ENCODE measurements around the gene FLRT2.

The FLRT2 gene

DNA sequence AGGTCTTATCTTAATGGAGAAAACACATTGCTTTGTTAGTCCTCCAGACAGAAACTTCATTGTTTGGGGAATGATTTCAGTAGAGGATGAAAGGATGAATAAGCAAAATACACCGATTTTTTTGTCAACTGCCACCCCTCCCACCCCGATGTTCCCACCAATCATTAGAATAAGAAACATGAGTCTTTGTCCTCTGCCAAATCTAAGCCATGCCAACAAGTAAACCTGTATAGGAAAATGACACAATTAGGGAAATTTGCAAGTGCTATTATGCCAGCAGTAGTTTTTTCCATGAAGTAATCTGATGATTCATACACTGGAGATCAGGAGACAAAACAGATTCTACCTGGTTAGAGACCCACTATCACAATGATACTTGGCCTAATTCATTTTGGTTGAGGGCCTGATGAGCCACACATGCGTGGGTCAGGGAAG, 35.9 kb downstream of the FLRT2 start:
- no peak for DNase-seq

DNA sequence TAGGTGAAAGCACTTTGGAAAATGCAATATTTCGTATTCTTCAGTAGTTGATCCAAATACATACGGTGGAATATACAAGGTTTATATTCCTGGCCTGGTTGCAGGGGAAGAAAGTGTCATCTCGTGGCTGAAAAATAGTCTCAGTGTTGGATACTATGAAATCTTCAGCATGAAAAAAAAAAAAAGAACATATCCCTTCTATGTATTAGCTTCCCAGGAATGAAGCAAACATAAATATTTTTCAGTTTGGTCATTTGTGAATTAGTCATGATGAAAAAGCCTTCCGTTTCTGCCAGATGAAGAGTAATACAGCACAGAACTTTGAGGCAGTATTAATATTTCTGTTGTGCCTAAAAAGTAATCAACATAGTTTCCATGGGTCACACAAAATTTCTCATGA, 36.7 kb downstream of the FLRT2 start:
- no peak for DNase-seq

DNA sequence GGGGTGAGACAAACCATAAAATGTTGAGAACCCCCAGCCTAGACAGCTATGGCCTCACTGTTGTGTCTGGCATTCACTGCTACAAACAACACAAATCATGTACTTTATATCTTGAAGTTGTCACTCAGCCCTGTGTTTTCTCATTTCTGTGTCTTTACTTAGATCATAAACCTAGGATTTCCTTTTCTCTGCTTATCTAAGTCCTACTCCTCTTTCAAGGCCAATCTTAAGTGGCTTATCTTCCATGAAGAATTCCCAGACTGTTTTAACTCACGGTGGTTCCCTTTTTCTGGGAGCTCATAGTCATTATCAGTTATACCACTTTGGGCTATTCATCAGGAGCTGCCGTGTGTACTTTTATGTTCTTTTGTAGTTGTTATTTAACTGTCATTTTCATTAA, 42.1 kb downstream of the FLRT2 start:
- no peak for DNase-seq

DNA sequence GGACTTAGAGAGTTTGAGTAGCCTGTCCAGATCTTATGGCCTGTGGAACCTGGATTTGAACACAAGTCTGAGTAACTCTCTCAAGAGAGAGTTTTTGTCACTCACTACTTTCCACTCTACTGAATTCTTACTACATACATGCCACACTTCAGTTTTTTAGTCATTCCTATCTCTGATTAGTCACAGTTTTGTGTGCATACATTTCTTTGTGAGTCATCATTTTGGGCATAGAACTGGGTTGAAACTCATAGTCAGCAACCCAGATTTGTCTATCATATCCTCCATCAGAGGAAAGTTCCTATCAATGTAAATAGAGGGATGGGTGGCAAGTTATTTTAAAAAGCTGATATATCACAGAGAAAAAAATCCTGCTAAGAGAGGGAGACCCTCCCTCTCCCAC, 42.9 kb downstream of the FLRT2 start:
- no peak for DNase-seq

DNA sequence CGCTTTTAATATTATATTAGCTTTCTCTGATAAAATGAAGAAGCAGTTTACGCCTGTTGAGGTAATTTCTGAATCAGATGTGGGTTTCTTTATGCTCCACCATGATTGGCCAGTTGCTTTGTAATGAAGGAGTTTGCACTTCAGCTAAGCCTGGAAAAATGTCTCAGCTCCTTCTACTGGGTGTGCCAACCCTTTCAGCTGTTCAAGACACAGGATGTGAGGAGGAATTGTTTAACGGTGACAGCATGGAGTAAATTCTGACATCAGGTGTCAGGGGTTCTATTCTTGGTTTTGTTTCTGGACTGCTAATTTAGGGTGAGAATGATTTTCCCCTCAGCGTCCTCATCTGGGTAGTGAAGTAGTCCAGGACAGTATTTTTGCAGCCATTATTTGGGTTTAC, 43.5 kb downstream of the FLRT2 start:
- DNase-seq = no peak

DNA sequence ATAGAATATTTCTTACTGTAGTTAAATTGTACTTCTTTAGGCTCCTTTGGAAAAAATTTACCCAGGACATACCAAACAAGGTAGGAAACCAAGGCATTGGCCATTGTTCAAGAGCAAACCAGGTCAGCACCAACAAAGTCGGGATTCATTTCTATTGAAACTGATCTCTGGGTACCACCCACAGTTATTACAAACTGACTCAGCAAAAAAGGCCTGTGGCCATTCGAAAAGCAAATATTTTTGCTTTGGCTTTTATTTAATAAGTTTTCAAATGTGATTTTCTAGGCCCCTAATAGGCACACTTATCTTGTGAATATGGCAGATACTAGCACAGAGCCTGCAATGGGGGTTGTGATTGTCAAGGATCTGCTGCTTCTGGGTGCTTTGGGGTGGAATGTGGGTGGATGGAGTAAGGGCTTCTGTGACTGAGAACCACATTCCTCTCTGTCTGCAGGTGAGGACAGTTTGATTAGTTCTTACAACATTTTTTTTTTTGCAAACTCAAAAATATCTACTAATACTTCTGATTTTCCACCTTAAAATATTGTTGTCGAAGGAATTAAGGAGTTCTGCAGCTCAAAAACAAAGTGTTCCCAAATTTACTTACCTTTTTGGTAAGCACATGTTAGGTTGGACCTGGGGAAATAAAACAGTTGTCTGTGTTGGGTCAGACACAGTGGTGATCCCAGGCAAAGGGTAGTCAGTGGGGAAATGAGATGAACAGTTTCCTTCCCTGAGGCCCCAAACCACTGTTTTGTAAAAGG, 45.1 kb downstream of the FLRT2 start:
- no peak for DNase-seq

DNA sequence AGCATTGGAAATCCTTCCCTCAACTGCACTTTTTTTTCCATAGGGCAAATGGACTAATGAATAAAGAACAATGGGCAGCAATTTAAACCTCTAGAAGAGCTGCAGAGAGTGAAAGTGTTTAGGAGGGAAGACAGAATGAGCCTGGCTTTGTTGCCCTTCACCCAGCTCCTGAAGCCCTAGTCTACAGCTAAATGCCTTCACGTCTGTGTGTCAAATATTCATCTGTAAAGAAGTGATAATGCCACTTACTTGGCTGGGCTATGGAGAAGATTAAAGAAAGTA, 45.6 kb downstream of the FLRT2 start:
- DNase-seq = no peak

DNA sequence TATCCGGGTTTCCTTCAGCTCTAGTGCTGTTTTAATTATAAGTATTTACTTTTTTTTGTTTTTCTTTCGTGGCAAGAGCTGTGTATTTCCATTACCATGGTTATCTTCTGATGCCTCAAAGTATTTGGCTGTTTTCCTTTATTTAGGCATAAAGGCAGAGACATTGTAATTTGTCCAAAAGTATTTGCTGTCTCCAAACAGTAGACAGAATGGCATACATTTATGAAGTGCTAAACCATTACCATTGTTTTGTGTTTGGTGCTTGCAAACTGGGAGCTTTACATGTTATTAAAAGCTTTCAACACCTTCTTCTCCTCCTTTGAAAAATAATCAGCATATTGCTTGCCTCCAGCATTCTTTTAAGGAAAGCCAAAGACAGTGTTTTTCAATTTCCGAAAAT, 46.3 kb downstream of the FLRT2 start:
- DNase-seq = no peak

DNA sequence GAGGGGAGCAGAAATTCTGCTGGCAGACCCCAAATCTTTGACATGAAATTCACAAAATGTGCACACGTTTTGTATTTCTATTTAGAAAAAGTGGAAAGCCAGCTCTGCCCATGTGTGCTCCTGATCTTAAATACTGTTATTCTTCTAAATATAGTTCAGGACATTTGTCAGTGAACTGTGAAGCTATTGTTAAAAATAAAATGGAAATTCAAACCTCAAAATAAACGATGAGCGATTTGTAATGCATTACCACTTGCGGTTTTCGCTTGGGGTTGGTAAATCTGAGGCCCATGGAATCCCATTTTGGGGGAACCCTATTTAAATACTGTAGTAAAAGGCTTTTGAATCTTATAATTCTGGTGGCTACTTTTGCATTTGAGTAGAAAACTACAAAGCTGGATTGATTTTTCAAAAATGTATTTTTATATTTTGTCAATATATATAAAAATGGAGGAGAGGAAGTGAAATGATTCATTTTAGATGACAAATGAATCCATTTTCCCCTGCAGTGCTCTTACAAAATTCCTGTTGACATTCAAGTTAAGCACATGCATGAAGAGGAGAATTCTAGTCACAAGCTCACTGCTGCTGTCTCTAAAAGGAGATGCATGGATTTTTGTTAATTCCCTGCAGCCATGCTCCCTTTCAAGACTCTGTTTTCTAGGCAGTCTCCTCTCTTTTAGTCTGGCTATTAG, 47.1 kb downstream of the FLRT2 start:
- no peak for DNase-seq

DNA sequence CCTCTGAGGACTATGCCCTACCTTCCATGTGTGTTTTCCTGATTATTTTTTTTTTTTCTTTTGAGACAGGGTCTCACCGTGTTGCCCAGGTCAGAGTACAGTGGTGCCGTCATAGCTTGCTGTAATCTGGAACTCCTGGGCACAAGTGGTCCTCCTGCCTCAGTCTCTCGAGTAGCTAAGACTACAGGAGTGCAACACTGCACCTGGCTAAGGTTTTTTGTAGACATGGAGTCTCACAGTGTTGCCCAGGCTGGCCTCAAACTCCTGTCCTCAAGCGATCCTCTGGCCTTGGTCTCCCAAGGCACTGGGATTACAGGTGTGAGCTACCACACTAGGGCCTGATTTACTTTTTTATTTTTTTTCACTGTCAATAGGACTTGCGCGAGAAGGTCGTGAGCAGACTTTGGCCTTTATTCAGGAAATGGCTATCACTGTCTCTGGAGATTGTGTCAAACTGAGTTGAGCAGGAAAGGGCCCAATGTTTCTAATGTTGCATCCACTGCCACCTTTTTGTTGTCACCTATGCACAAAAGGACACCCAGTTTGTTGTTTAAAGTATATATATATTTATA, 47.7 kb downstream of the FLRT2 start:
- DNase-seq = no peak

DNA sequence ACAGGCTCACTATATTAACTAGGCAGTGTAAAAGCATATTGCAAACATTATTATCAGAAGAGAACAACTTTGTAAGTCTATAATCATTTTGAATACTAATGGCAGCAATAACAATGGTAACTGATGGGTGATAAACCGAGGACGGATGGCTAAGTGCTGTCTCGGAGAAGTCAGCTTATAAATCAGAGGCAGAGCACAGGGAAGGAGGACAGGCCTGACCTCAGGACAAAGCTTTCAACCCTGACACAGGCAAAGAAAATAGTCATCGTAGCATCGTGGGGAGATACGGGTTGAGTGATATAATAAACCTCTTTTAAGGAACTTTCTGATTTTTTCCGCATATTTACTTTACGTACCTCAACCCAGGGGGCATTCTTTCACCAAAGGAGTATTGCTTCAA, 48.4 kb downstream of the FLRT2 start:
- DNase-seq = no peak

DNA sequence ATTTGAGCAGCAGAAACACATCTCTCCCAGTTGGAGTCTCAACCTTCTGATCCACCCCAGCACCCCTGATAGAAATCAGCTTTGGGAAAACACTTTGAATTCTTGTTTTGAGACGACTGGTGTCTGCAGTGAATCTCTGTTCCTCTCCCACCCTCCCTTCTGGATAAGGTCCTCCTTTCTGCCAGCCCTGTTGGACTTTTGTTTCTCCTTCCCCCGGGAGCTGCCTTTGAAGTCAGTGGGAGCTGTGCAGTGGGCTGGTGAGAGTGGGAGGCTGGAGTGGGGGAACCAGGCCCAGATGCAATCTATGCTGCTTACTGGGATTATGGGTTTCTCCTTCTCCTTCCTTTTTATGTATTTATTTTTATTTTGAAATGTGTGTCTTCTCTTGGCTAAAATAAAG, 49.0 kb downstream of the FLRT2 start:
- DNase-seq = no peak

DNA sequence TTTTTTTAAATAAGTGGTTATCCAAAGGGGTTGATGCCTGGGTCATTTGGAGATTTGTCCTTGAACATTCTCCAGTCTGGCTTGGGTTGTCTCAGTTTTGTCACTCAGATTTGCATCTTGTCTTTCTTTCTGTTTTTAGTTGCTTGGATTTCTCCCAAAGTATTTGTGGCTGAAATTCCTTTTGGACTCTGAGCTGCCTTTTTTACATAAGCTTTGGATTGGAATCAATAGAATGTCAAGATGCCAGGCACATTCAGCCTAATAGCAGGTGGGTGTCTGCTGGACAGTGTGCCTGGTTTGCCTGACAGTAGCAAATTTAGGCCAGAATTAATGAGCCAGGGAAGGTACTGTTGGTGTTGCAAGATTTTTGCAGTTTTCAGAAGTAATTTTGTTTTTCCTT, 50.0 kb downstream of the FLRT2 start:
- no peak for DNase-seq

DNA sequence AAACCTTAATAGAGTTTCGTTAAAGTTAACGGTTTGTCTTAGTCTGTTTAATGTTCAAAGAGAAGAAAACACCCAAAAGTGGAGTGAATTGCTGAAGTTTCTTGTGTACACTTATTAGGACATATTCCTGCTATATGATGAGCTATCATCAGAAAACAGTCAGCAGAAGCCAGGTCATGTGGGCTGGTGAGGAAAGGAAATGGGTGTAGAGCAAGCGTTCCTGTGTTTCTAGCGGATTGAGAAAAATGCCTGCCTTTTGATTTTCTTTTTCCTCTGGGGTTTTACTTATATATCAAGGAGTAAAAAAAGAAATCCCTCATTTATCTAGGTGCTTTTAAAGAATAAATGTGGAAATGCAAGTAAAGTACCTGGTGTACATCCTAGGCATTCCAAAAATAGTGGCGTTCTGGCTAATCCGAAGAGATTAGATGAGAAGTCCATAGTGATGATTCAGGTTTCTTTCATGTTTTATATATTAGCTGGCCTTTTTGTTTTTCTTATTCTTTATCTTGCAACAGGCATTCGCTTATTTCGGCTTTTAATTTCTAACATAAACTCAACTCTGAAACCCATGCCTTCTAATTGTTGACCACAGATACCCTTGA, 50.7 kb downstream of the FLRT2 start:
- DNase-seq = no peak

DNA sequence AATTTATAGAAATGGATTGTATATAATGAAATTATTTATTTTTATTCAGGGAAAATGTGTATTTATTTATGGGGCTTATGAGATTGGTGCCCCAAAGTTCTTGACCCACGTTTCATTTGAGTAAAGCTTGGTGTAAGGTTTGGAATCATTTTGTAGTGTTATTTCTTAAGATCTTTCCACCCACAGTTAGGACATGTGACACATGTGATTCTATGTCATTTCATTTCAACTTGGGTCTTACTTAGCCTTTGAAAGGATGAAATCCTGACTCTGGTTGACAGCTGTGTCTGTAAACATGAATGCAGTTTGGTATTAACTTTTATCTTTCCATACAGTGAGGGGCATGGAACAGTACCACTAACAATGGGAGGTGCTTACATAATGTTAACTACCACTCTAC, 51.7 kb downstream of the FLRT2 start:
- DNase-seq = no peak

DNA sequence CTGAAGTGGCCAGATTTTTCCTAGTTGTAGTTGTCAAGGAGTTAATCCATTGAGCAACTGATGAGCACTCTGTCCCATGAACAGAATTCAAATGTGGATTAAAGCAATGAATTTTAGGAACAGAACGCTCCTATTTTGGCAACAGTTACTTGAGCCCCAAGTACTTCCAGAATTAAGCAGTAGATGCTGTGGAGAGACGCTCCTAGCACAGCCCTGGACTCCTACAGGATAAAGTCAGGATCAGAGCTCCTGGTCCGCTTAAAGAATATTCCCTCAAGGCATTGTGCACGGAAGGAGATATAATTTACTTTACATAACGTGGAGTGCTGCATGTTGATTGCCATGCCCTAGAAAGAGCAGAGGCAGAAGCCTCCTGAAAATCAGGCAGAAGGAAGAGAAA, 53.4 kb downstream of the FLRT2 start:
- DNase-seq = no peak

DNA sequence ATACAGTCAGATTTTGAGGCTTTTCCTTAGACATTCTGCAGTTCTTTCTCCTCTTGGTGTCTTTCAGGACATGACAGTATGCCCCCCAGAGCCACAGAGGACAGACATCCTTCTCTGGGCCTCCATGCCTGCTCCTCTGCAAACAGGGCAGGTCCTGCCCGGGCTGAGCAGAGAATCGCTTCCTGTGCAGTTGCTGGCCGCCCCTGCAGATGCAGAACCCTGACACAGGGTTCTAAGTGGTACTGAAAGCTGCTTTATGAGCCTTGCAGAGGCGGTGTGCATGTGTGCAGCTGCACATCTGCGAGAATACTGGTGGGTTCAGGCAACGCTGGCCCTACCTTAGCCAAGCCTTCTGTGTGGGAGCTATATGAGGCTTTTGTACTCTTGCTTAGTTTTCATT, 54.5 kb downstream of the FLRT2 start:
- DNase-seq = no peak

DNA sequence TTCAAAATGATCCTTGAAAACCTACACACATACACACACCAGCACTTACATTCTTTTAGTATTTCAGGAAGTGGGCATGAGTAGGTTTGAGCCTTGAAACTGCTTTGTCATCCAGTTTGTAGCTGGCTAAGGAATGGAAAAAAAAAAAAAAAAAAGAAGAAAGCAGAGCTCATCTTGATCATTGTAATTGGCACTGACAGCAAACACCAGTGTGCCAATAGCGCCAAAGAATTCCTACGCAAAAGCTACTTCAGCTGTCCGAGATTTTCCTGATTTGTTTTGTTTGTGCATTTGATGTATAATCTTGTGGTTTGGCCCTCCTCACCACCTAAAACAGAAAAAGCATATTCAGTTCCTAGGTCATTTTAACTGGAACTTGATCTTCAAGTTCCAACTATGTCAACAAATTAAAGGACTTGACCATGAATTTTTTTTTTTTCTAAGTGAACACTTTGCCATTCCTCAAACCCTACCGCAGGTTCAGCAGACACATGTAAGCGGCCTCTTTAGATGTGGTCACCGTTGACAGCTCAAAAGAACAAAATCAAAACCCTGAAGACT, 57.3 kb downstream of the FLRT2 start:
- peak; percentile 9 for DNase-seq

DNA sequence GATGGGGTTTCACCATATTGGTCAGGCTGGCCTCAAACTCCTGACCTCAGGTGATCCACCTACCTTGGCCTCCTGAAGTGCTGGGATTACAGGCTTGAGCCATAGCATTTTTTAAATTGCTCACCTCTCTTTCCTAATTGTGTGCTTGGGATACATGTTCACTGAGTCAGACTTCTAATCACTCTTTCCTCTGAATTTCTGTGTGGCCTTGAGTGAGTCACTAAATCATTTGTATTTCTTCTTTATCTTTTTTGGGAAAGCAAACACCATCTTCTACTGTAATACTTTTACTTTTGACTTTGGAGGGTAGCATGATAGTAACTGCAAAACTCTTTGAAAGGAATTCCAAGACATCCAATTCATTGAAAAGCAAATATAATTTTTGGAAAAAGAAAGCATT, 60.8 kb downstream of the FLRT2 start:
- no peak for DNase-seq

DNA sequence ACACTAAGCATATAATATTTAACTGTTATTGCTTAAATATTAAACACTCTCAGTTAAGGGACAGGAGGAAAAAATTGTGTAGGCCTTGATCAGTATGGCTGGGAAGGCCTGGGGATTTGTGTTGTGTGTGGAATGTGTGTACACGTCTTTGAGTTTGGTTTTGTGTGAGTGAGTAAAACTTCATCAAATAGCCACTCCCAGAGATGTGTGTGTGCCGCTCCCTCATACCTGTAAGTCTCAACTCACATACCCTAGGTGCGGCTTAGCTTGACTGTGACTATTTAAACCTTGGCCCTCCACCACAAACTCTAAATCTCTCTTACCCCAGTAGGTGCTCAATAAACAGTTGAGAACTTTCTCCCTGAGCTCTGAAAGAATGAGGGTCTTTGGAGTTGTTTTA, 64.3 kb downstream of the FLRT2 start:
- no peak for DNase-seq

DNA sequence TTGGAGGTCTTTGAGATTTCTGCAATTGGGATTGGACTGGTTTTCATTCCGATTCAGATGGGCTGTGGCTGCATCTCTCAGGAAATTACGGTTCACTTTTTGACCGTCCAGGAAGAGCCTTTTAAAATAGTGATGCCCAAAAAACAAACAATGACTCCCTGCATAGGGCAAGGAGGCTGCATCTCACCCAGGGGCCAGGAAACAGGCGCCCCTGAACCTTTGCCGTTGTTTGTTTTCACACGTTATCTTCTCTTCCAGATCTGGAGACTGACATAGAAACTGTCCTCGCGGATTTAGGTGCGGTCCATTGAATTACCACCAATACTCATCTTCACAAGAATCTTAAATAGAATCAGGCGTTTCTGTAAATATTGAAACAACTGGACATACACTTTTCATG, 66.0 kb downstream of the FLRT2 start:
- DNase-seq = no peak

DNA sequence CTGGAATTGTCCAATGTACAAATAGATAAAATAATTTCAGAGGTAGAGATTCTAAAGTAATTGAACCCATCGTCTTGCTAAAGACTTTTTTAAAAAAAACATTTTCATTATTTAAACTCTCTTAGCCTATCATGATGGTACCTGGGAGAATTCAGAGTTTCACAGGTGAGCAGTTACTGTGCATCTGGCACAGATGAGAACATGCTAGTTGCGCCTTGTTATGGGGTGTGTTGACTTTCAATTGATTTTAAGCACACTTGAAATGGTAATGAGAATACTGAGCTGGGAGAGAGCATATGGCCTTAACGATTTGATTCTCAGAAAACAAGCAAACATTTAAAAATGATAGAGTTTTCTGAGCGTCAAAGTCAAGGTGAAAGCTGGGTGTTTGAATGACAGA, 66.6 kb downstream of the FLRT2 start:
- DNase-seq = no peak

DNA sequence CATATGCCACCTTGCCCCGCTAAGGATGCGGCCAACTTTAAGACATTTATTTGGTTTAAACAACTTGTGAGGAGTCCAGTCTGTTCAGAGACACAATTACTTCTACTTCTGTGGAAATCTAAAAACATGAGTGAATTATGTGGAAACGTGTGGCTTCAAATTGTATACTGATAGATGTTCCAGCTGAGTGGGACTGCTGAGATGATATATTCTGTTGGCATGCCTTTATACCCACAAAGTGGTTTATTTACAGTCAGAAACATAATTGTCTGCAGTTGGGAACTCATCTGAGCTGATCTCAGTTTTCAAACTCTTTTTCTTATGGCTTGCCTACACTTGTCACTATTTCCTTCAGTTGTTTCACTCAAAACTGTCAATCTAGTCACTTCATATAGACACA, 67.8 kb downstream of the FLRT2 start:
- DNase-seq = no peak

DNA sequence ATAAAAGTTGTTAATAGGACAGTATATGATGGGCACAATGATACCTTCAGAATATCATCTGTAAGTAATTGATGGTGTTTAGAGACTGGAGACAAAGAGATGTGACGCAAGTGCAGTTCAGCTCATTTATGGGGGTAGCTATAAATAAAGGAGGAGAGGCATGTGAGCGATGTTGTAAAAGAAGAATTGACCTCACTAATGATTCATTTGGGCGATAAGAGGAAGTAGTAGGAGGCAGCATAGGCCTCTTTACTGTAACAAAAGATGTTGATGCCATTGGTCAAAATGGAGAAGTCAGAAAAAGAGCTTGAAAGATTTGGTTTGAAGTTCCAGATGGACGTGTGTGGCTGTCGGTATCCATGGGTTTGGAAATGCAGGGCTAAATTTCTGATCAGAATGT, 70.0 kb downstream of the FLRT2 start:
- DNase-seq = peak; percentile 10
